ENCODE measurements around the gene COPS8.

- TF ChIP-seq CTCF (IDR thresholded peaks at IDR 0.05; ENCODE audit: insufficient read depth, low read depth, low read length) (no peak), EZH2 (IDR thresholded peaks at IDR 0.05; ENCODE audit: insufficient read depth, low read length) (no peak)
These were observed 32.3 kb downstream of the COPS8 start for GRCh38 chr2:237118025-237118424.
